ENCODE results near the gene FBXW9. TPM values are rescaled to one million over a fixed set of nuclear protein-coding genes. Genes with fewer than 3 reads are reported as not detected.

FBXW9 gene
- total RNA-seq, 1 experiment from 2014 or later, result 12.4 TPM

GRCh38 chr19:12722566-12723380 lies 26.3 kb upstream of the FBXW9 start:
- intact Hi-C loops (cut with micrococcal nuclease; ENCODE audit: unreplicated experiment), result no loop called here
- ChIA-PET POLR2A (interaction anchor here (0.6 to 1.4 kb wide), 3 partner anchors 9 to 14 kb away, joined by 4 to 8 read pairs (median 4); partner anchors contain the start of genes GET3 and TRIR), CTCF (interaction anchor here (0.5 kb wide), 1 partner anchor 526 kb away, joined by 7 read pairs; no protein-coding TSS in a partner anchor)
- peaks cover 5% of the 10 kb centered on the region for H3K4me1 ChIP-seq (ENCODE audit: control insufficient read depth, insufficient read depth, low read length)
- TF ChIP-seq SIN3A (IDR thresholded peaks at IDR 0.05; ENCODE audit: borderline replicate concordance, insufficient read depth, low read depth, low read length), result 0 out of 2 replicates have a peak, but pooled peaks have one; percentile 68
- peak; percentile 86 for TF ChIP-seq TCF7L2 (IDR thresholded peaks at IDR 0.05; ENCODE audit: low read depth, low read length)
- TF ChIP-seq REST (IDR thresholded peaks at IDR 0.05; ENCODE audit: insufficient read depth in 1 of 2, low read depth in 2 of 2, low read length in 1 of 2), result no peak
- peak; percentile 89 for TF ChIP-seq POLR2AphosphoS5 (IDR thresholded peaks at IDR 0.05; ENCODE audit: low read depth, low read length)
- no peak for TF ChIP-seq CTCF (IDR thresholded peaks at IDR 0.05)
- in situ Hi-C loops (cut with HindIII; ENCODE audit: low pct_unique_long_range_greater_than_20kb, low sequenced_read_pairs), result no loop called here
- peak overlapping the region; percentile 83 to 96 for H3K4me3 ChIP-seq (ENCODE audit: low read depth in 2 of 2, low read length in 2 of 2)
- peak; percentile 83 for ATAC-seq
- no peaks in the 10 kb centered on the region for H3K27me3 ChIP-seq (ENCODE audit: control insufficient read depth, insufficient read depth, low read length)
- peak overlapping the region; percentile 98 for H3K27ac ChIP-seq (ENCODE audit: low read length)
- DNase-seq (ENCODE audit: low read depth, low spot score), result peak; percentile 87
- H3K9me3 ChIP-seq (ENCODE audit: control insufficient read depth, insufficient read depth, low read depth, low read length), result no peaks in the 10 kb centered on the region
- TSS peak; percentile 99 for BruUV-seq (replicated peaks)
- H3K36me3 ChIP-seq (ENCODE audit: control insufficient read depth, insufficient read depth, low read length), result peaks cover 3% of the 10 kb centered on the region

- TSS peak; percentile 34 for BruUV-seq (replicated peaks)
- no peaks in the 10 kb centered on the region for H3K9me3 ChIP-seq (ENCODE audit: control insufficient read depth, insufficient read depth, low read depth, low read length)
- DNase-seq (ENCODE audit: low read depth, low spot score) (no peak), ATAC-seq (peak; percentile 49)
- peaks cover 5% of the 10 kb centered on the region for H3K4me1 ChIP-seq (ENCODE audit: control insufficient read depth, insufficient read depth, low read length)
- peak overlapping the region; percentile 98 for H3K27ac ChIP-seq (ENCODE audit: low read length)
- H3K27me3 ChIP-seq (ENCODE audit: control insufficient read depth, insufficient read depth, low read length), result no peaks in the 10 kb centered on the region
- no peak; the same call in 1 of the 2 replicates for TF ChIP-seq POLR2AphosphoS5 (IDR thresholded peaks at IDR 0.05; ENCODE audit: low read depth, low read length)
- TF ChIP-seq REST (IDR thresholded peaks at IDR 0.05; ENCODE audit: insufficient read depth in 1 of 2, low read depth in 2 of 2, low read length in 1 of 2), result no peak
- POLR2A ChIA-PET, result interaction anchor here (0.6 to 1.4 kb wide), 2 partner anchors 15 to 81 kb away, joined by 3 to 4 read pairs; partner anchors contain the start of gene GET3
- H3K36me3 ChIP-seq (ENCODE audit: control insufficient read depth, insufficient read depth, low read length), result peaks cover 3% of the 10 kb centered on the region
- CTCF ChIA-PET, result interaction anchor here (0.9 kb wide), 1 partner anchor 38 kb away, joined by 3 read pairs; no protein-coding TSS in a partner anchor
- H3K4me3 ChIP-seq (ENCODE audit: low read depth in 2 of 2, low read length in 2 of 2), result peak overlapping the region; percentile 83 to 96
- in situ Hi-C loops (cut with HindIII; ENCODE audit: low pct_unique_long_range_greater_than_20kb, low sequenced_read_pairs), result no loop called here
- intact Hi-C loops (cut with micrococcal nuclease; ENCODE audit: unreplicated experiment), result no loop called here
These were observed 25.5 kb upstream of the FBXW9 start for GRCh38 chr19:12721656-12722565.

Measured in Panc1 (cell line).